ENCODE measurements around the gene OSBPL10.

DNA sequence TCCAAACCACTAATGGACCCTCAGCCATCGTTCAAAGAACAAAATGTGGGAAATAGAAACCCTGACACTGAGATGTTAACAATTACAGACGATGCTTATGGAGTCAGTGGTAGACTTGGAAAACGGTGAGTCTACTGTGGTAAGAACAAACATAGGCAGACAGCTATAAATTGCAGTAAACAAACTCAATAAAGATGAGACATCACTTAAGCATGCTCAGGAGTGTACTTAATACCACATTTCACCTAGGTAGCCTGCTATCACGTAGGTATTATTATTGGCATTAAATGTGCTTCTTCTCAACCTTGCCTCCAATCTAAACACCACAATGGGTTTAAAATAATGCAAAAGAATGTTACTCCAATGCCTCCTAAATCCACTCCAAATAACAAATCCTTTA is 2.5 kb downstream of the OSBPL10 start:
- TF ChIP-seq RAD21 (conservative IDR thresholded peaks at IDR 0.05 in 1 of 2, IDR thresholded peaks at IDR 0.05 in 1 of 2) (no peak), ESRRA (IDR thresholded peaks at IDR 0.05; ENCODE audit: borderline replicate concordance, low read length) (no peak), POLR2A (IDR thresholded peaks at IDR 0.05; ENCODE audit: low read length) (no peak), NPAS2 (CRISPR knock-in tag; IDR thresholded peaks at IDR 0.05; ENCODE audit: borderline replicate concordance) (no peak), PHF8 (IDR thresholded peaks at IDR 0.05; ENCODE audit: borderline replicate concordance, low read depth) (no peak), RCOR1 (IDR thresholded peaks at IDR 0.05; ENCODE audit: low read depth, low read length) (no peak), REST (IDR thresholded peaks at IDR 0.05) (no peak), USF2 (IDR thresholded peaks at IDR 0.05) (no peak), EP300 (IDR thresholded peaks at IDR 0.05) (no peak), FOSL2 (IDR thresholded peaks at IDR 0.05) (no peak), FOSL2 (CRISPR knock-in tag; IDR thresholded peaks at IDR 0.05) (peak; percentile 52)
- TF ChIP-seq, protein P1, sequence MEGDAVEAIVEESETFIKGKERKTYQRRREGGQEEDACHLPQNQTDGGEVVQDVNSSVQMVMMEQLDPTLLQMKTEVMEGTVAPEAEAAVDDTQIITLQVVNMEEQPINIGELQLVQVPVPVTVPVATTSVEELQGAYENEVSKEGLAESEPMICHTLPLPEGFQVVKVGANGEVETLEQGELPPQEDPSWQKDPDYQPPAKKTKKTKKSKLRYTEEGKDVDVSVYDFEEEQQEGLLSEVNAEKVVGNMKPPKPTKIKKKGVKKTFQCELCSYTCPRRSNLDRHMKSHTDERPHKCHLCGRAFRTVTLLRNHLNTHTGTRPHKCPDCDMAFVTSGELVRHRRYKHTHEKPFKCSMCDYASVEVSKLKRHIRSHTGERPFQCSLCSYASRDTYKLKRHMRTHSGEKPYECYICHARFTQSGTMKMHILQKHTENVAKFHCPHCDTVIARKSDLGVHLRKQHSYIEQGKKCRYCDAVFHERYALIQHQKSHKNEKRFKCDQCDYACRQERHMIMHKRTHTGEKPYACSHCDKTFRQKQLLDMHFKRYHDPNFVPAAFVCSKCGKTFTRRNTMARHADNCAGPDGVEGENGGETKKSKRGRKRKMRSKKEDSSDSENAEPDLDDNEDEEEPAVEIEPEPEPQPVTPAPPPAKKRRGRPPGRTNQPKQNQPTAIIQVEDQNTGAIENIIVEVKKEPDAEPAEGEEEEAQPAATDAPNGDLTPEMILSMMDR (IDR thresholded peaks at IDR 0.05): no peak
- TF ChIP-seq, protein P2, sequence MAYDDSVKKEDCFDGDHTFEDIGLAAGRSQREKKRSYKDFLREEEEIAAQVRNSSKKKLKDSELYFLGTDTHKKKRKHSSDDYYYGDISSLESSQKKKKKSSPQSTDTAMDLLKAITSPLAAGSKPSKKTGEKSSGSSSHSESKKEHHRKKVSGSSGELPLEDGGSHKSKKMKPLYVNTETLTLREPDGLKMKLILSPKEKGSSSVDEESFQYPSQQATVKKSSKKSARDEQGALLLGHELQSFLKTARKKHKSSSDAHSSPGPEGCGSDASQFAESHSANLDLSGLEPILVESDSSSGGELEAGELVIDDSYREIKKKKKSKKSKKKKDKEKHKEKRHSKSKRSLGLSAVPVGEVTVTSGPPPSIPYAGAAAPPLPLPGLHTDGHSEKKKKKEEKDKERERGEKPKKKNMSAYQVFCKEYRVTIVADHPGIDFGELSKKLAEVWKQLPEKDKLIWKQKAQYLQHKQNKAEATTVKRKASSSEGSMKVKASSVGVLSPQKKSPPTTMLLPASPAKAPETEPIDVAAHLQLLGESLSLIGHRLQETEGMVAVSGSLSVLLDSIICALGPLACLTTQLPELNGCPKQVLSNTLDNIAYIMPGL (CRISPR knock-in tag; IDR thresholded peaks at IDR 0.05; ENCODE audit: borderline replicate concordance): no peak

Data from A549 (cell line).